ENCODE data around the gene AGL. TPM values are rescaled to one million over a fixed set of nuclear protein-coding genes. Genes with fewer than 3 reads are reported as not detected.

Gene AGL
- total and polyA plus RNA-seq, 2 of the 4 experiments (the other 2 are of a cell fraction) = 2.4 to 7.0 TPM

- Histone ChIP-seq H4K8ac (ENCODE audit: low read depth in 2 of 2, low read length in 2 of 2) (peak overlapping the region; percentile 96 to 99; a peak in 2 of 4 replicates), H3K4me1 (ENCODE audit: control insufficient read depth, insufficient read depth, low read length) (peaks cover 2% of the 10 kb centered on the region; the same call in 1 of the 2 replicates), H3K9ac (ENCODE audit: low read depth, low read length) (peak overlapping the region; percentile 77), H4K91ac (ENCODE audit: insufficient read depth, low read depth, low read length) (peak overlapping the region; percentile 74), H2AFZ (replicated peaks; ENCODE audit: low read length, poor library complexity) (peak overlapping the region; percentile 100), H2BK20ac (ENCODE audit: low read depth, low read length) (no peak overlapping the region), H3K36me3 (ENCODE audit: control insufficient read depth, insufficient read depth, low read length) (peaks cover 1% of the 10 kb centered on the region; the same call in 1 of the 2 replicates), H2AK5ac (ENCODE audit: low read depth, low read length) (no peak overlapping the region; the same call in 1 of the 2 replicates), H2BK5ac (ENCODE audit: low read depth, low read length, poor library complexity, severe bottlenecking) (peak overlapping the region; percentile 69), H3K9me1 (ENCODE audit: insufficient read depth, low read length) (peaks cover 3% of the 10 kb centered on the region), H3K56ac (ENCODE audit: extremely low read depth, insufficient read depth, low read length) (peak overlapping the region; percentile 62; the same call in 1 of the 2 replicates), H2BK120ac (ENCODE audit: low read depth, low read length) (peak overlapping the region; percentile 58), H3K4me3 (ENCODE audit: insufficient read depth, low read depth, low read length) (peak overlapping the region; percentile 87), H3K79me1 (ENCODE audit: low read depth in 1 of 2, low read length in 2 of 2) (peaks cover 5 to 7% of the 10 kb centered on the region in 2 experiments; a peak in 2 of 4 replicates), H3K14ac (replicated peaks; ENCODE audit: low read depth, low read length) (peak overlapping the region; percentile 72), H3K9me3 (ENCODE audit: control insufficient read depth, insufficient read depth, low read length) (no peaks in the 10 kb centered on the region), H4K5ac (ENCODE audit: low read depth, low read length) (peak overlapping the region; percentile 39; the same call in 1 of the 2 replicates), H3K18ac (ENCODE audit: low read depth, low read length) (peak overlapping the region; percentile 12; the same call in 1 of the 2 replicates), H3K4ac (ENCODE audit: low read depth, low read length) (peak overlapping the region; percentile 70), H3K27ac (ENCODE audit: insufficient read depth, low read length) (peak overlapping the region; percentile 69), H3K27me3 (ENCODE audit: control insufficient read depth, insufficient read depth, low read length) (no peaks in the 10 kb centered on the region), H4K20me1 (ENCODE audit: insufficient read depth, low read length) (no peaks in the 10 kb centered on the region), H2AK9ac (replicated peaks; ENCODE audit: low read depth, low read length, poor library complexity) (peak overlapping the region; percentile 87), H3K23ac (ENCODE audit: low read depth, low read length) (peak overlapping the region; percentile 92), H3K4me2 (ENCODE audit: low read depth, low read length) (peak overlapping the region; percentile 96), H2BK15ac (ENCODE audit: low read depth, low read length) (no peak overlapping the region; the same call in 2 of the 3 replicates)
- dilution Hi-C loops (cut with HindIII; ENCODE audit: low sequenced_read_pairs, unreplicated experiment) = no loop called here
- POLR2A ChIA-PET (ENCODE audit: unreplicated experiment) = interaction anchor here (0.6 to 1.4 kb wide), 2 partner anchors 10 to 187 kb away, joined by 3 to 5 read pairs; no protein-coding TSS in a partner anchor
- ATAC-seq (ENCODE audit: low read depth) (no peak), DNase-seq (no peak)
- CTCF ChIA-PET = no interaction called here
- BruUV-seq (replicated peaks) = no TSS peak
- WGBS, 2 experiments (ENCODE audit: extremely low coverage in 2 of 2, insufficient read length in 1 of 2) = no CpG with 5 or more reads among the region's 15 CpGs
- in situ Hi-C loops (cut with MboI; ENCODE audit: low sequenced_read_pairs) = no loop called here
- intact Hi-C loops (cut with micrococcal nuclease) = loop anchor here (1.0 kb wide), 1 partner anchor 42 kb away; no protein-coding TSS in a partner anchor
- TF ChIP-seq CEBPB (IDR thresholded peaks at IDR 0.05; ENCODE audit: low read depth, low read length) (no peak), MXI1 (IDR thresholded peaks at IDR 0.05; ENCODE audit: borderline replicate concordance, low read depth, low read length) (no peak), RFX5 (IDR thresholded peaks at IDR 0.05; ENCODE audit: low read depth, low read length) (no peak), CTCF (conservative IDR thresholded peaks at IDR 0.05; ENCODE audit: low read depth, low read length) (no peak), POLR2A (IDR thresholded peaks at IDR 0.05; ENCODE audit: low read depth, low read length) (no peak), ELK1 (IDR thresholded peaks at IDR 0.05; ENCODE audit: borderline replicate concordance, low read depth, low read length) (no peak), MAFK (IDR thresholded peaks at IDR 0.05; ENCODE audit: low read depth, low read length) (no peak), USF2 (IDR thresholded peaks at IDR 0.05; ENCODE audit: low read depth, low read length) (no peak), RAD21 (IDR thresholded peaks at IDR 0.05; ENCODE audit: low read length) (no peak), FOS (IDR thresholded peaks at IDR 0.05; ENCODE audit: low read depth, low read length) (no peak), SMC3 (IDR thresholded peaks at IDR 0.05; ENCODE audit: low read depth, low read length) (no peak), NFE2L2 (IDR thresholded peaks at IDR 0.05; ENCODE audit: low read depth, low read length) (no peak), CHD1 (IDR thresholded peaks at IDR 0.05; ENCODE audit: low read depth, low read length) (no peak), BHLHE40 (IDR thresholded peaks at IDR 0.05; ENCODE audit: low read depth, low read length) (no peak)
These were observed 514 bp downstream of the AGL start for GRCh38 chr1:99850459-99851291.

Data from IMR-90 (cell line).